Measurements from ENCODE around the gene ATXN1. TPM values are rescaled to one million over a fixed set of nuclear protein-coding genes. Genes with fewer than 3 reads are reported as not detected.

Gene ATXN1
- total RNA-seq, 4 donors from 2014 or later, result 42.4 to 74.9 (median 52.1) TPM

DNA sequence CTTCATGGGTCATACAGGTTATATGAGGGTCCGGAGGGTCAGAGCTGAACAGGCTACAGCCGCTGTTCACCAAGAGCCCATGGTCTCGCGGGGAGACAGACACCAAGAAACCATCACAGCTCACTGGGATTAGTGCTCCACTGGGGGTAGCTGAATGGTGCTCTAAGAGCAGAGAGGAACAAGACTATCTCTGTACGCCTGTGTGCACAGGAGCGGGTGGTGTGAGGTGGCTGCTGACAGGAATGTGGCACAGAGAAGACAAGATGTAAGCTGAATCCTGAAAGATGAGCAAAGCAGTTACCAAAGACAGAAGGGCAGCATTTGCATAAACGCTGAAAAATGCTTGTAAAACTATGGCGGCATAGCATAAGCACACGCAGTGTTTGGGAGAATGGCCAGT, 383.8 kb downstream of the ATXN1 start:
- peaks cover 0 to 4% (median 0%) of the 10 kb centered on the region in 4 donors for H3K4me1 ChIP-seq
- 98% methylated on average over 9 of the region's 9 CpGs for WGBS
- intact Hi-C loops (cut with DNase I), result no loop called here
- no peaks in the 10 kb centered on the region for H3K9me3 ChIP-seq
- H3K27ac ChIP-seq (replicated peaks in 1 of 4), result no peak overlapping the region
- no peaks in the 10 kb centered on the region for H3K27me3 ChIP-seq
- H3K4me3 ChIP-seq, result no peak overlapping the region
- TF ChIP-seq, protein P1, sequence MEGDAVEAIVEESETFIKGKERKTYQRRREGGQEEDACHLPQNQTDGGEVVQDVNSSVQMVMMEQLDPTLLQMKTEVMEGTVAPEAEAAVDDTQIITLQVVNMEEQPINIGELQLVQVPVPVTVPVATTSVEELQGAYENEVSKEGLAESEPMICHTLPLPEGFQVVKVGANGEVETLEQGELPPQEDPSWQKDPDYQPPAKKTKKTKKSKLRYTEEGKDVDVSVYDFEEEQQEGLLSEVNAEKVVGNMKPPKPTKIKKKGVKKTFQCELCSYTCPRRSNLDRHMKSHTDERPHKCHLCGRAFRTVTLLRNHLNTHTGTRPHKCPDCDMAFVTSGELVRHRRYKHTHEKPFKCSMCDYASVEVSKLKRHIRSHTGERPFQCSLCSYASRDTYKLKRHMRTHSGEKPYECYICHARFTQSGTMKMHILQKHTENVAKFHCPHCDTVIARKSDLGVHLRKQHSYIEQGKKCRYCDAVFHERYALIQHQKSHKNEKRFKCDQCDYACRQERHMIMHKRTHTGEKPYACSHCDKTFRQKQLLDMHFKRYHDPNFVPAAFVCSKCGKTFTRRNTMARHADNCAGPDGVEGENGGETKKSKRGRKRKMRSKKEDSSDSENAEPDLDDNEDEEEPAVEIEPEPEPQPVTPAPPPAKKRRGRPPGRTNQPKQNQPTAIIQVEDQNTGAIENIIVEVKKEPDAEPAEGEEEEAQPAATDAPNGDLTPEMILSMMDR (IDR thresholded peaks at IDR 0.05), result no peak
- no peak for TF ChIP-seq EP300 (IDR thresholded peaks at IDR 0.05)
- TF ChIP-seq POLR2AphosphoS5 (IDR thresholded peaks at IDR 0.05), result no peak
- TF ChIP-seq POLR2A (IDR thresholded peaks at IDR 0.05; ENCODE audit: low read depth), result no peak
- DNase-seq (ENCODE audit: extremely low spot score), result no peak
- H3K36me3 ChIP-seq, result no peaks in the 10 kb centered on the region

DNA sequence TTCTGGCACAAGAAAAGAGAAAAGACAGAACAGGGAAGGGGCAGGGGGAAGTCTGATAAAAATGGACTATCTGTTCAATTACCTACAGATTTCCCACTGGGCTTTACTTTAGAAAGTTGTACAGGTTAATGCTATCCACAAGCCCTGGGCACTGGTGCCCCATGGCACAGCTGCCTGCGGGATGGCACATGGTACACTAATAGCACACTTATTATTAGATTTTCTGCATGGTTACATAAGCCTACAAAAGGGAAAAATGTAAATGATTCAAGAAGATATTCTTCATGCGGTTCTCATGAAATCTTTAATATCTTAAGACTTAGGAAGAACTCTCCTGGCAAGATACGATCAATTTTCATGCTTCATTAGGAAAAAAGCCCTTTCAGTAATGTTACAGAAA, 385.4 kb downstream of the ATXN1 start:
- no peak for DNase-seq (ENCODE audit: extremely low spot score)
- intact Hi-C loops (cut with DNase I), result no loop called here
- TF ChIP-seq POLR2A (IDR thresholded peaks at IDR 0.05; ENCODE audit: low read depth) (no peak), EP300 (IDR thresholded peaks at IDR 0.05) (no peak), POLR2AphosphoS5 (IDR thresholded peaks at IDR 0.05) (no peak)
- TF ChIP-seq, protein P1 (IDR thresholded peaks at IDR 0.05), result no peak
- Histone ChIP-seq H3K27ac (replicated peaks in 1 of 4) (no peak overlapping the region), H3K4me1 (peaks cover 0 to 5% (median 2%) of the 10 kb centered on the region in 4 donors), H3K36me3 (no peaks in the 10 kb centered on the region), H3K27me3 (no peaks in the 10 kb centered on the region), H3K9me3 (no peaks in the 10 kb centered on the region), H3K4me3 (no peak overlapping the region)
- 83% methylated on average over 3 of the region's 3 CpGs for WGBS

DNA sequence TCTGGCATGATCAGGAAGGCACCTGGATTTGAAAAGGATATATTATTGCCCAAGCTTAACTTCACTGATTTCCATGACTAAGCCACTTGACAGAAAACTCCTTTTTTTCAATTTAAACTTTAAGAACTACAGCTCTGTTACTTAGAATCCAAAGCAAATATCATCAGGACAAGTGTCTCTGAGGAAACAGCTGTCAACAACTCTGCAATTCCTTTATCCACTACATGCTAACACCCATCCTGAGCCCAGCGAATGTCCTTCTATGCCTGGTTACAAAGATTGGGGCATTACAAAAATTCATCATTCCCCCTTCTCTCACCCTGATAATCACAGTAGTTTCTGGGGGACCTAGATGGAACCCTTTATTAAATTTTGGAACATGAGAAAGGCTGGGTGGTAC, 386.1 kb downstream of the ATXN1 start:
- Histone ChIP-seq H3K36me3 (no peaks in the 10 kb centered on the region), H3K27me3 (no peaks in the 10 kb centered on the region), H3K9me3 (no peaks in the 10 kb centered on the region), H3K4me3 (no peak overlapping the region), H3K27ac (replicated peaks in 1 of 4) (no peak overlapping the region), H3K4me1 (peaks cover 0 to 5% (median 2%) of the 10 kb centered on the region in 4 donors)
- TF ChIP-seq EP300 (IDR thresholded peaks at IDR 0.05), result no peak
- no peak for TF ChIP-seq POLR2AphosphoS5 (IDR thresholded peaks at IDR 0.05)
- no peak for TF ChIP-seq POLR2A (IDR thresholded peaks at IDR 0.05; ENCODE audit: low read depth)
- TF ChIP-seq, protein P1 (IDR thresholded peaks at IDR 0.05), result no peak
- intact Hi-C loops (cut with DNase I), result no loop called here
- WGBS, result 83% methylated on average over 1 of the region's 1 CpG
- no peak for DNase-seq (ENCODE audit: extremely low spot score)

DNA sequence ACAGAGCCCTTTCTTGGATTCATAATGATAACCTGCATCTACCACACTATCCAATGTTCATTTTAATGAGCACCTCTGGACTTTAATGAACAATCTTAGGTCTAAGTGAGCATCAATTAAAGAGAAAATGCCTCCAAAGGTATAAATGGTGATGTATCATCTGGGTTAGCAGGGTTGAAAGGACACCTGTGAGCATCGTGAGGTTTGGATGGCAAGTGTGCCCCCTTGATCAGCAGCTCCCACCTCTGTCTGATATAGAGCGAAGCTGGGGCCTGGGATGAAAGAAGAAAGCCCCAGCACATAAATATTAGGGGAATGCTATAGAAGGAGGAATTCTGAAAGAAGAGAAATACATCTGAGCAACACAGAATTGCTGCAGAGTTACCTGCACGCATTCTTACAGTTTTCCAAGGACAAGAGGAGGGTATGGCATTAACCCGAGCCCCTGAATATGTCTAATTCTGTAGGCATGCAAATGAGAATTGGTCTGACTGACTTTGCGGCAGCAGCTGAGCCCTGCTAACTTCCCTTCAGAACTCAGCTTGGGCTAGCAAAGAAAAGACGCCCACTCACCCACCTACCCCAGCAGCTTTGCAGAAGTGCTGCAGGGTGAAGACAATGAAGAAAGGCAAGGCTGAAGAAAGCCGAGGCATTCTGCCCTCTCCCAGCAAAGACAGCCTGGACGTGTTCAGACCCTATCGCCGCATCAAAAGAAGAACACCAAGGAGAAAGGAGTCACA, 386.6 kb downstream of the ATXN1 start:
- H3K27ac ChIP-seq (replicated peaks in 1 of 4), result no peak overlapping the region
- H3K36me3 ChIP-seq, result no peaks in the 10 kb centered on the region
- H3K9me3 ChIP-seq, result no peaks in the 10 kb centered on the region
- 93% methylated on average over 10 of the region's 10 CpGs for WGBS
- H3K4me3 ChIP-seq, result no peak overlapping the region
- intact Hi-C loops (cut with DNase I), result no loop called here
- peaks cover 0 to 5% (median 2%) of the 10 kb centered on the region in 4 donors for H3K4me1 ChIP-seq
- TF ChIP-seq, protein P1 (IDR thresholded peaks at IDR 0.05), result no peak
- TF ChIP-seq POLR2AphosphoS5 (IDR thresholded peaks at IDR 0.05) (no peak), EP300 (IDR thresholded peaks at IDR 0.05) (no peak), POLR2A (IDR thresholded peaks at IDR 0.05; ENCODE audit: low read depth) (no peak)
- no peaks in the 10 kb centered on the region for H3K27me3 ChIP-seq
- no peak for DNase-seq (ENCODE audit: extremely low spot score)
